Esophagus mucosa (tissue), 1 donor: ENCODE data around the gene ZNF512. TPM values are rescaled to one million over a fixed set of nuclear protein-coding genes. Genes with fewer than 3 reads are reported as not detected.
A peak's percentile ranks its signal among the peaks of the same experiment; 100 is the strongest.

Experiments
- ATAC-seq: fragments of 200-7000 bp; cut with Tn5 transposase; one replicate; pipeline ENCODE4 v1.9.1; 2020
- total RNA-seq: library from RNA; stranded (reverse); gene quantifications from one replicate; pipeline ENCODE4 v1.2.4, GENCODE V29; 2023
- donor health status: DM: yes; HTN: yes; CAD: no.

The ZNF512 gene
- total RNA-seq, 1 donor from 2014 or later: 9.2 TPM

- ATAC-seq: no peak
Observed at GRCh38 chr2:27638709-27639108, 55.9 kb downstream of the ZNF512 start.

GRCh38 chr2:27640722-27641245, 57.9 kb downstream of the ZNF512 start:
- no peak for ATAC-seq

GRCh38 chr2:27645197-27645596, 62.4 kb downstream of the ZNF512 start:
- no peak for ATAC-seq

- ATAC-seq: no peak
Observed at GRCh38 chr2:27647289-27647688, 64.4 kb downstream of the ZNF512 start.

GRCh38 chr2:27647737-27648136, 64.9 kb downstream of the ZNF512 start:
- ATAC-seq: no peak

GRCh38 chr2:27651056-27651455, 68.2 kb downstream of the ZNF512 start:
- no peak for ATAC-seq

- no peak for ATAC-seq
Observed at GRCh38 chr2:27652341-27652740, 69.5 kb downstream of the ZNF512 start.

GRCh38 chr2:27652790-27653189, 69.9 kb downstream of the ZNF512 start:
- ATAC-seq: no peak

GRCh38 chr2:27653397-27653796, 70.6 kb downstream of the ZNF512 start:
- no peak for ATAC-seq

GRCh38 chr2:27655155-27655951, 72.5 kb downstream of the ZNF512 start:
- ATAC-seq: peak; percentile 63

GRCh38 chr2:27661371-27661770, 78.5 kb downstream of the ZNF512 start:
- no peak for ATAC-seq

- peak; percentile 78 for ATAC-seq
Observed at GRCh38 chr2:27663285-27664153, 80.7 kb downstream of the ZNF512 start, which contains the start of the genes SLC4A1AP and SUPT7L. TSS of gene SLC4A1AP (plus strand) at chr2:27663889. CDS start at chr2:27663915, 26 bp downstream. TSS of gene SUPT7L (minus strand) at chr2:27663614. CDS start at chr2:27662192, 1,422 bp downstream.

- ATAC-seq: peak; percentile 39
Observed at GRCh38 chr2:27664154-27664574, 81.3 kb downstream of the ZNF512 start.

GRCh38 chr2:27664622-27665363, 82.0 kb downstream of the ZNF512 start:
- ATAC-seq: no peak

GRCh38 chr2:27667446-27667845, 84.6 kb downstream of the ZNF512 start:
- no peak for ATAC-seq

GRCh38 chr2:27671235-27671634, 88.4 kb downstream of the ZNF512 start:
- no peak for ATAC-seq

Other genes with a start within 250 kb of the ZNF512 start
- gene GTF3C2, start 226.3 kb upstream of the ZNF512 start, total RNA-seq: 50.8 TPM
- 29.2 TPM for gene EIF2B4, start 212.7 kb upstream of the ZNF512 start, total RNA-seq
- gene SNX17, start 212.4 kb upstream of the ZNF512 start, total RNA-seq: 62.1 TPM
- gene ZNF513, start 202.3 kb upstream of the ZNF512 start, total RNA-seq: 11.4 TPM
- gene PPM1G, start 173.5 kb upstream of the ZNF512 start, total RNA-seq: 57.3 TPM
- 86.6 TPM for gene NRBP1, start 154.4 kb upstream of the ZNF512 start, total RNA-seq
- 26.0 TPM for gene KRTCAP3, start 140.7 kb upstream of the ZNF512 start, total RNA-seq
- gene IFT172, start 93.3 kb upstream of the ZNF512 start, total RNA-seq: 10.3 TPM
- gene FNDC4, start 87.8 kb upstream of the ZNF512 start, total RNA-seq: 8.5 TPM
- 0.84 TPM for gene GCKR, start 86.2 kb upstream of the ZNF512 start, total RNA-seq
- gene CCDC121, start 46.0 kb downstream of the ZNF512 start, total RNA-seq: 1.3 TPM
- 26.5 TPM for gene GPN1, start 46.0 kb downstream of the ZNF512 start, total RNA-seq
- gene SUPT7L, start 80.6 kb downstream of the ZNF512 start, total RNA-seq: 11.7 TPM
- gene SLC4A1AP, start 80.8 kb downstream of the ZNF512 start, total RNA-seq: 13.3 TPM
- gene MRPL33, start 188.7 kb downstream of the ZNF512 start, total RNA-seq: 37.3 TPM